NCI-H524 (cell line): ENCODE results near the gene CCM2.

Source experiments
- DNase-seq, 2 experiments: peaks; one replicate each; lab custom pipeline; 2025; lab: John Stamatoyannopoulos, UW

Gene CCM2

DNA sequence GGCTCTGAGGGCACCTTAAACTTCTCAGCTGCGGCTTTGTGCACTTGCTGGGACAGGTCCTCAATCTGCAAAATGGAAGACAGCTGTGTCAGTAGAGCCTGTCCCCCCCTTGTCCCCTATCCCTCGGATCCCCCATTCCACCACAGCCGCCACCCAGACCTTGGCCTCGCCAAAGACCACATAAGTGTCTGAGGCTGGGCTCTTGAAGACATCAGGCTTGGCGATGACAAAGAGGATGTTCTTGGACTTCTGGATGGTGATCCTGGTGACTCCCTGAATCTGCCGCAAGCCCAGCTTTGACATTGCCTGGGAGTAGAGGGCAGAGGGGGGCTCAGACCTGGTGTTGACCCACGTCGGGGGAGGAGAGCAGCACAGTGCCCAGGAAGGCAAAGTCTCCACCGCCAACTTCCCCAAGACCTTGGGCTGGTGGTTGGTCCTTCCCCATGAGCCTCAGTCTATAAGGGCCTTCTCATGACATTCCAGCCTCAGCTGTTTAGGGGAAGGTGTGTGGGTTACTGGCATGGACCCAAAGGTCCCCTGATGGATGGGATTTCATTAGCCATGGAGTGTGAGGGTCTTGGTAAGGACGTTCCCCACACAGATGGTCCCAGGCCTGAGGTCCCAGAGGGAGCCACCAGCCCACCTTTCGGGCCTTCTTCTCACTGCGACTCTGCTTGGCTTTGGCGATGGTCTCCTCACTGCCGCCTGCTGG lies 81.1 kb downstream of the CCM2 start:
- DNase-seq: no peak

DNA sequence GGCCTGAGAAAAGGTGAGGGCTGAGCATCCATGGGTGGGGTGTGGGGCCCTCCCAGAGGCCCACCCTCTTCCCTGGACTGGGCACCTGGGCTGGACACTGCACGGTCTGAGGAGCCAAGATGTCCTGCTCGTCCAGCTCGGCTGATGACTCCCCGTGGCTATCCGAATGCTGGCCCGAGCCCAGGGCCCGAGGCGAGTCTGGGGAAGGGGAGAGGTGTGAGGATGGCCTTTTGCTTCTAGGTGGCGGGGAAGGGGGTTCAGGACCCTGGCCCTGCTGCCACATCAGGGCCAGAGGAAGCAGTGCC lies 81.6 kb downstream of the CCM2 start:
- no peak for DNase-seq

- DNase-seq: no peak
Measured at GRCh38 chr7:45082031-45082830, 82.2 kb downstream of the CCM2 start.

DNA sequence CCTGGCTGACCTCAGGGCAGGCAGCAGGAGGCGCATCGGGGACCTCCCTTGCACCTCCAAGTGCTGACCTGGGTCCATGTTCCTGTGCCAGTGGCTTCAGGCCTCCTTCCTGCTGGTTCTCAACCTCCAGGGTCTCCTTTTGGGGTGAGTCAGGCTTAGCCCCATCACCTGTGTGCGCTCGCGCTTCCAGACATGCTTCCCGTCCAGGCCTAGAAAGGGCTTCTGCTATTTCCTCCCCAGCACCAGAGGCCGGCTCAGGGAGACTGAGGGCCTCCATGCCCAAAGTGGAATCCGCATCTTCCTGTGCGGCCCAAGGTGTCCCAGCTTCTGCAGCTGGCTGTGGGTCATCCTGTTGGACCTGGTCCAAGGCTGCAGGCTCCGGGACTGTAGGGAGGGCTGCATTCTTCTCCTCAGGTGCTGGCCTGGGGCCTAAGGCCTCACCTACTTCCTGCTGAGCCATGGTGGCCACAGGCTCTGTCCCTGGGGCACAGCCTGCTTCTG lies 82.9 kb downstream of the CCM2 start:
- DNase-seq: no peak

- no peak for DNase-seq
Measured at GRCh38 chr7:45084336-45084735, 84.3 kb downstream of the CCM2 start.

DNA sequence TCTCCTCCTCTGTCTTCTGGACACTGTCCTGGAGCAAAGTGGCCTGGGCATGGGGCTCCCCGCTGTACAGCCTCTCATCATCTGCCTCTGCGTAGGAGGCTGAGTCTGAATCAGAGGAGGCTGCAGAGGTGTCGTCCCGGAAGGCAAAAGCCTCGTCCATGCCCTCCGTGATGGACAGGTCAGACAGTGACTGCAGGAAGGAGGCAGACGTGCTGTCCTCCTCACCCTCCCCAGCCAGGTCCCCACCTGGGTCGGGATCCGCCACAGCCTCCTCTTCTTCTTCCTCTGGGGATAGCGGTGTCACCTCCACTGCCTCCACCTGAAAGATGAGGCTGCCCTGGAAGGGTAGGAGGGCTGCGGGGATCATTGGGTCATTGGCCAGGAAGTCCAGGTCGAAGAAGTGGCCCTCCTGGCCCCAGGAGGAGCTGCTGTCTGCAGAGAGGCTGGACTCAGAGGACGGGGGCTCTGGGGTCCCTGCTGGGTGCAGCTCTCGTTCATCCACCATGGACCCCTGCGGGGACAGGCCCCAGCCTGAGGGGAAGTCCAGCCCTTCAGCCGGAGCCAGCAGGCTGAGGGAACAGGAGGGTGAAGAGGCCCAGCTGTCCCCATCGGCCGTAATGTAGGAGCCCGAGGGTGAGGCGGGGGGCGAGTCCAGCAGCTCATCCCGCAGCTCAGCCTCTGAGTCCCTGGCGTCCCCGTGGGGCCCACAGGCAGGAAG lies 85.1 kb downstream of the CCM2 start:
- no peak for DNase-seq

DNA sequence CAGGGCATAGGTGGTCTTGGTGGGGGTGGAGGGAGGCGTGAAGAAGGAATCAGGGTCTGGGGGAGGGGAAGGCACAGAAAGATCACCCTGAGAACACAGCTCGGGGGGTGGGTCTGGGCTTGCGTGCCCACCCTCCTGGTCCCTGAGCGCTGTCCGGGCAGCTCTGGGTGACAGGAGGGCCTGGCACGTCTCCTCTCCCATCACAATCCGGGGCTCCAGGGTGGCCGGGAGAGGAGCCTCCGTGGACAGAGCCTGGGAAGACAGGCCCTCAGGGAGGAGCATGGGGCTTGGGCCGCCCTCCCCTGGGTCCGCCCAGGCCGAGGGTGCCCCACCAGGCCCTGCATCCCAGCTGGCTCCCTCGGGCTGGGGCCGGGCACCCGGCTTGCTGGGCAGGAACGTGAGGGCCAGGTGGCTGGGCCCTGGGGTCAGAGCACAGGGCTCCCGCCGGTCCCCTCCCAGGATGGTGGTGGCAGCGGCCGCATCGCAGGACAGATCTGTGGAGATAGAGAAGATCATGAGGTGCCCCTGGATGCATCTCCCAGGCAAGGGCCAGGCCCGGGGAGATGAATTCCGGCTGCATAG lies 85.7 kb downstream of the CCM2 start:
- DNase-seq: no peak

GRCh38 chr7:45086331-45087065 lies 86.5 kb downstream of the CCM2 start:
- DNase-seq: no peak

GRCh38 chr7:45087301-45088145 lies 87.5 kb downstream of the CCM2 start:
- no peak for DNase-seq

GRCh38 chr7:45088146-45088701 lies 88.2 kb downstream of the CCM2 start:
- DNase-seq: no peak

- DNase-seq: peak in 1 of 2 experiments; percentile 69
Measured at GRCh38 chr7:45088821-45089340, 88.9 kb downstream of the CCM2 start, which contains the start of gene NACAD. Gene NACAD (minus strand): TSS chr7:45088969. CDS start chr7:45088894, 75 bp downstream.

DNA sequence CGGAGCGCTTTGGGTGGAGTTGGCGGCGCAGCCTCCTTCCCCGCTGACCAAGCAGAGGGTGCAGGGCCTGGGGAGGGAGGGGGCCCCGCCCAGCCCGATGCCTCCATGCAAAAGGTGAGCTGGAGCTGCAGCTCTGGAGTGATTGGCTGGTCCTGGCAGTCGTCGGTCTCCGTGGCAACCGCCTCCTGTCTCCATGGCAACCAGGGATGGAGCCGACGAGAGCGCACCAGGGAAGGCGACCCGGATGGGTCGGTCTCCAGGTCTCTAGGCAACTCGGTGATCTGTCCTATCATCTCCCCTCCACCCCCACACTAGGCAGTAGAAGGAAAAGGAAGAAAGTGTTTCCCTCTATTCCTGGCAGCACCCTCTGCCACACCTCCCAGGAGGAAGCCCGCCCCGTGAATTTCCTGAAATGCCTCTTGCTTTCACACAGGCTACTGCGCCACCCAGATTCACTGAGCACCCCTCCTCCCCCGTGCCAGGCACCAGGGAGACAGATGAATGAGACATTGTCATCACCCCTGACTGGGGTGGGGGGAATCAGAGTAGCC lies 89.4 kb downstream of the CCM2 start:
- peak; percentile 84 to 91 for DNase-seq

DNA sequence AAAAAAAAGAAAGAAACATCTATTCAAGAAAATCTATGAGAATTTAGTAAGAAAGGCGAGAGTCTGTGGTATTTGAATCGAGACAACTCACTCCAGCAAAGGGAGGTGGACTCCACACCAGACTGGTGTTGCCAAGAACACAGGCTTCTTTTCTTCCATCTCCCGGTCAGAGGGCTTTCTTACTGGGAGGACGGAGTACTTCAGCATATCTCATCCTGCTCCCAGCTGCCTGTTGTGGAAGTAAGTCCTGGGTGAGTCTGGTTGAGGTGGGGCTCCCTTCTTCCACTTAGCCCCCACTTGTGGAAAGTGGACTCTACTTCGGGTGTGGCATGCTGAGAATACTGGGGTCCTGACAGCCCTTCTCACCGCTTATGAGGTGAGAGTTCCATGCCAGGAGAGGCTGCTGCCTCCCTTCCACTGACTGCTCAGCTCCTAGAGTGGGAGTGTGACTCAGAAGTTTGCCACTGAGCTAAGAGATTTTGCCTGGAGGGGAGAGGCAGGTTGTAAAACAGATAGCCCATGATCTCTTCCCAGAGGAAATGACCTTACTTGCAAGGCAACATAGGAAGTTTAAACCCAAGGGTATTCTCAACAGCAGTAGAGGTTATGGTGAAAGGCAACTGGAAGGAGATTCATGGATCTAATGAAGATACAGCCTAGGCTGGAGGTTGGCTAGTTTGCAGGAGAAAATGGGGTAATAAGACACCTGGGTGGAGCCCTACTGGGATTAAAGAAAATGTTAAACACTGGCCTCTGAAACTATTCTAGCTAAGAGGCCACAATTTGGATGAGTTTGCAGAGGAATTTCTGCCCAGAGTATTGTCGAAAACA lies 92.3 kb downstream of the CCM2 start:
- DNase-seq: no peak

DNA sequence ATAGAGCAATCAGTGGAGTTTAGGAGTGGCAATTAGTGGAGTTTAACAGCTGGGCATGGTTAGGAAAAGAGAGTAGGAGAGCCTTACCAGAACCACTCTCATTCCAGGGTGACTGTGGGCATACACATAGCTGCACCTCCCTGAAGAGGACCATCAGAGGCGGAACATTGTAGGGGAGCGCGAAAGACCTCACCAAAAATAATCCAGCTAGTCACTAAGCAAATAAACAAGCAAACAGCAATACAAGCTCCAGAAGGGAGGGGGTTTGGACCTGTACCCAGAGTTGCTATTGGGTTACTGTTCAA lies 92.9 kb downstream of the CCM2 start:
- no peak for DNase-seq

GRCh38 chr7:45098983-45099839 lies 99.2 kb downstream of the CCM2 start:
- DNase-seq: no peak

- DNase-seq: no peak
Measured at GRCh38 chr7:45099891-45100760, 100.1 kb downstream of the CCM2 start.
